ENCODE results near the gene NRL.
A peak's percentile ranks its signal among the peaks of the same experiment; 100 is the strongest.

NRL gene

DNA sequence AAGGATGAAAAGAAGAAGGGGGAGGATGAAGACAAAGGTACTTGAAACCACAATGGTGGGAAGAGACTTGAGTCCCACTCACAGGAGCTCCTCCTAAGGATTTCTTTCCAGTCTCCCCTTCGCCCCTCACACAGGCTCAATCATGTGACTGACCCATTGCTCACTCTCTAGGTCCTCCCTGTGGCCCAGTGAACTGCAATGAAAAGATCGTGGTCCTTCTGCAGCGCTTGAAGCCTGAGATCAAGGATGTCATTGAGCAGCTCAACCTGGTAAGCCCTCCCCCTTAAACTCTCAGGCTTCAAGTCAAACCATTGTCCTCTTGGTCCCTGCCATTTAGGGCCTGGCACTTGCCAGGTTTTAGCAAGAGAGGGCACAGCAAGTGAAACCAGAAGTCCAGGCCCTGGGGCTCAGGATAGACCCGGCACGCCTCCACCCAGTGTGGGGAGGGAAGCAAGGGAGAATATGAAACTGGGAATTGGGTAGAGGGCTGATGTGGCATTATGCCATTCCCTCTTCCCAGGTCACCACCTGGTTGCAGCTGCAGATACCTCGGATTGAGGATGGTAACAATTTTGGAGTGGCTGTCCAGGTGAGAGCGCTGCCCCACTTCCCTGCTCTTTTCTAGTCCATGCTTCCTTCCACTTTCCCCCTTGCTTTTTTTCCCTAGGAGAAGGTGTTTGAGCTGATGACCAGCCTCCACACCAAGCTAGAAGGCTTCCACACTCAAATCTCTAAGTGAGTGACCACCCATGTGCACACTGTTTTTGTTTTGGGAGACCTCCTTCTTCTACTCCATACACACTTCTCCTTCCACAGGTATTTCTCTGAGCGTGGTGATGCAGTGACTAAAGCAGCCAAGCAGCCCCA, 23.0 kb upstream of the NRL start:
- TF ChIP-seq GATA2 (IDR thresholded peaks at IDR 0.05; ENCODE audit: low read depth, low read length) (no peak), GATA3 (IDR thresholded peaks at IDR 0.05; ENCODE audit: low read depth, low read length) (no peak)

DNA sequence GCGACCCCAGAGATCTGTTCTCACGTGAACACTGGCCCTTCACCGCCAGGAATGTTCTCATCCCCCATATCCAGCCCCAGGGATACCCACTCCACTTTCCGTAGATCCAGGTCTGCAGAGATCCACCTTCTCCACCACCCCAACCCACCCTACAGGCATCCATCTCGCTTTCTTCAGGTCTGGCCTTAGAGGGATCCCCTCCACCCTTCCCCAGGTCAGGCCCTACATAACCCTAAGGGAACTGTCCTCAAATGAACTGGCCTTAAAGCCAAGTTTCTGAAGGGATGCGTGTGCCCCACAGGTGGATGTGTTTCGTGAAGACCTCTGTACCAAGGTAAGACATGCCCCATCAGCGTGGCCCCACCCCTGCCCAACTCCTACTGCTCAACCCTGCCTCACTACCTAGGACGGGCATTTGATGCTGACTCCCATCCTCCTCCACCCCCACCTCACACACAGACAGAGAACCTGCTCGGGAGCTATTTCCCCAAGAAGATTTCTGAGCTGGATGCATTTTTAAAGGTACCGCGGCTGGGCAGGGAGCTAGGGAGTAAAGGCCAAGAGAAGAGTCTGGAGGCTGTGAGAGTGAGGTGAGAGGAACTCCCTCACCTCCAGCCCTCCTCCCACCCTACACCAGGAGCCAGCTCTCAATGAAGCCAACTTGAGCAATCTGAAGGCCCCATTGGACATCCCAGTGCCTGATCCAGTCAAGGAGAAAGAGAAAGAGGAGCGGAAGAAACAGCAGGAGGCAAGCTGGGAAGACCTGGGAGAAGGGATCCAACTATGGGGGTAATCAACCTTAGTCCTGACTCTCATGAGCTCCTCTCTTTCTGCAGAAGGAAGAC, 22.2 kb upstream of the NRL start:
- TF ChIP-seq GATA3 (IDR thresholded peaks at IDR 0.05; ENCODE audit: low read depth, low read length) (no peak), GATA2 (IDR thresholded peaks at IDR 0.05; ENCODE audit: low read depth, low read length) (no peak)

- TF ChIP-seq GATA3 (IDR thresholded peaks at IDR 0.05; ENCODE audit: low read depth, low read length) (no peak), GATA2 (IDR thresholded peaks at IDR 0.05; ENCODE audit: low read depth, low read length) (no peak)
These were observed 21.3 kb upstream of the NRL start, which contains the start of gene PSME1 for GRCh38 chr14:24135834-24136683. Gene PSME1, plus strand, starts transcription at chr14:24136194. Its CDS starts 69 bp downstream, at chr14:24136263.

DNA sequence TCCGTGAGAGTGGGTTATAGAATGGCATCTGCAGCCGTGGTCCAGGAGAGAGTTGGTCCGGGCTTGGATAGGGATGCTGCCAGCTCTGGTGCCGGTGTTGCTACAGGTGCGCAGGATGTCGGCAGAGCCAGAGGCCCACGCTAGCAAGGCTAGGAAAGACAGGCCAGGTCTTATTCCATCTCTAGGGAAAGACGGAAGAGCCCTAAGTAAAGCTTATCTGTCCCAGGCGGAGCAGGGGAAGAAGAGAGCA, 20.8 kb upstream of the NRL start:
- TF ChIP-seq GATA3 (IDR thresholded peaks at IDR 0.05; ENCODE audit: low read depth, low read length) (no peak), GATA2 (IDR thresholded peaks at IDR 0.05; ENCODE audit: low read depth, low read length) (no peak)

DNA sequence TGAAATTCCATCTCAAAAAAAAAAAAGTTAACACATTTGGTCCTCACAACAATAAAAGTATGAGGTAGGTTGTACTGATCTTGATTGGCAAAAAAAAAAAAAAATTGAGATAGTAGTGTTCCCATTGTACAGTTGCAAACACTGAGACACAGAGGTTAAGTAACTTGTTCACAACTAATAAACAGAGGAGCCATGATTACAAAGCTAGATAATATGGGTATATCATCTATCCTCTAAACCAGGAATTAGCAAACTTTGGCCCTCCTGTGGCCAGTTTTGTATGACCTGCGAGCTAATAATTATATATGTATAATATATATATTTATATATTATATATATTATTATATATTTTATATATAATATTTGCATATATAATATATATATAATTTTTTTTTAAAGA, 19.0 kb upstream of the NRL start:
- TF ChIP-seq GATA2 (IDR thresholded peaks at IDR 0.05; ENCODE audit: low read depth, low read length) (no peak), GATA3 (IDR thresholded peaks at IDR 0.05; ENCODE audit: low read depth, low read length) (no peak)

DNA sequence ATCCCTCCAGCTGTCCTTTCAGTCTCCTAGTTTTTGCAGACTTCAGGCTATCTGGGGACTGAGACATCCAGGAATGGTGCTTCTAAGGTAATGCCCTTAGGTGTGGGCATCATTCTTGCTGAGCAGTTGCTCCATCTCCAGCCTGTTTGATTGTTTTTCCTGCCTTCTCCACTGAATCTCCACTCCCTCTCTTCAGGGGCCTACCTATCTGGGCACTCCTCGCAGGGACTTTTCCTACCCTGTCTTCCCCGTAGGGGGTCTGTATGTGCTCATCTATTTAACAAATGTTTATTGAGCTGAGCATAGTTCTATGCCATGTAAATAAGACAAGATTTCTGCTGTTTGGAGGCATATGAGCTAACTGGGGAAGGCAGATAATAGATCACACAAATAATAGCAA, 18.2 kb upstream of the NRL start:
- TF ChIP-seq GATA2 (IDR thresholded peaks at IDR 0.05; ENCODE audit: low read depth, low read length) (no peak), GATA3 (IDR thresholded peaks at IDR 0.05; ENCODE audit: low read depth, low read length) (no peak)

DNA sequence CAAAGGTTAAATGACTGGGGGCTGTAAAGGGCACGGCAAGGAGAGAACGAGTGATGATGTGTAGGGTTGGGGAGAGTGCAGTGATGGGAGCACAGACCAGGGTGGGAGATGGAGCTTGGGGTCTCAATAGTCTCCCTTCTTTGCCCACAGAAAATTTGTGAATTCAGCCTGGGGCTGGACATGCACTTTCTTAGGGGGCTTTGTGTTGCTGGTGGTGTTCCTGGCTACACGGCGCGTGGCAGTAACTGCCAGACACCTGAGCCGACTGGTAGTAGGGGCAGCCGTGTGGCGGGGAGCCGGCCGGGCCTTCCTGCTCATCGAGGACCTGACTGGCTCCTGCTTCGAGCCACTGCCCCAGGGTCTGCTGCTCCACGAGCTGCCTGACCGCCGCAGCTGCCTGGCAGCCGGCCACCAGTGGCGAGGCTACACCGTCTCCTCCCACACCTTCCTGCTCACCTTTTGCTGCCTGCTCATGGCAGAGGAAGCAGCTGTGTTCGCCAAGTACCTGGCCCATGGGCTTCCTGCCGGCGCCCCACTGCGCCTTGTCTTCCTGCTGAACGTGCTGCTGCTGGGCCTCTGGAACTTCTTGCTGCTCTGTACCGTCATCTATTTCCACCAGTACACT, 17.4 kb upstream of the NRL start:
- no peak for TF ChIP-seq GATA2 (IDR thresholded peaks at IDR 0.05; ENCODE audit: low read depth, low read length)
- no peak for TF ChIP-seq GATA3 (IDR thresholded peaks at IDR 0.05; ENCODE audit: low read depth, low read length)

DNA sequence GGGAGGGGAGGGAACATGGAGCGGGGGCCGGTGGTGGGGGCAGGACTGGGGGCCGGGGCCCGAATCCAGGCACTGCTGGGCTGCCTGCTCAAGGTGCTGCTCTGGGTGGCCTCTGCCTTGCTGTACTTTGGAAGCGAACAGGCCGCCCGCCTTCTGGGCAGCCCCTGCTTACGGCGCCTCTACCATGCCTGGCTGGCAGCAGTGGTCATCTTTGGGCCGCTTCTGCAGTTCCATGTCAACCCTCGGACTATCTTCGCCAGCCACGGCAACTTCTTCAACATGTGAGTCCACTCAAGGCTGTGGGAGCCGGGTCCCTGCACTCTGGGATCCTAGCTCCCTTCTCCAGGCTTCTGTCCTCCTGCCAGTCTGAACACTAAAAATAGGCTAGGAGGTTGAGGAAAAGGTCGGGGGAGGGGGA, 16.8 kb upstream of the NRL start:
- TF ChIP-seq GATA3 (IDR thresholded peaks at IDR 0.05; ENCODE audit: low read depth, low read length) (no peak), GATA2 (IDR thresholded peaks at IDR 0.05; ENCODE audit: low read depth, low read length) (no peak)

GRCh38 chr14:24130717-24131548, 16.2 kb upstream of the NRL start:
- TF ChIP-seq GATA3 (IDR thresholded peaks at IDR 0.05; ENCODE audit: low read depth, low read length) = no peak
- peak; percentile 60 for TF ChIP-seq GATA2 (IDR thresholded peaks at IDR 0.05; ENCODE audit: low read depth, low read length)

DNA sequence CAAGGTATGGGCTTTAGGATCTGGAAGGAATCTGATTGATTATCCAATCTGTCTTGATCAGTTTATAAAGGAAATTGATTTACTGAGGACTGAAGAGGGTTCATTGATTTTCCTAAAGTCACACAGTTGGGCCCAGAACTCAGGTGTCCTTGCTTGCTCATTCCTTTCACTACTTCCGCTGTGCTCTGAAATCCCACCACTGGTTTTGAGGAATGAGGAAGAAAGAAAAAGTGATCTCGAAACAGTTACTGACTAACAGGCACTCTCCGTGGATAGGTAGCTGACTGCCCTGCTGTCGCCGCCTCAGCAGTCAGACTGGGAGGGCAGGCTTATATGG, 15.6 kb upstream of the NRL start, which contains the start of gene FITM1:
Gene FITM1 (plus strand): TSS at position 280 of the 337 bp plus-strand sequence. CDS start 905 bp downstream, outside the sequence.
- TF ChIP-seq GATA3 (IDR thresholded peaks at IDR 0.05; ENCODE audit: low read depth, low read length) (no peak), GATA2 (IDR thresholded peaks at IDR 0.05; ENCODE audit: low read depth, low read length) (no peak)

DNA sequence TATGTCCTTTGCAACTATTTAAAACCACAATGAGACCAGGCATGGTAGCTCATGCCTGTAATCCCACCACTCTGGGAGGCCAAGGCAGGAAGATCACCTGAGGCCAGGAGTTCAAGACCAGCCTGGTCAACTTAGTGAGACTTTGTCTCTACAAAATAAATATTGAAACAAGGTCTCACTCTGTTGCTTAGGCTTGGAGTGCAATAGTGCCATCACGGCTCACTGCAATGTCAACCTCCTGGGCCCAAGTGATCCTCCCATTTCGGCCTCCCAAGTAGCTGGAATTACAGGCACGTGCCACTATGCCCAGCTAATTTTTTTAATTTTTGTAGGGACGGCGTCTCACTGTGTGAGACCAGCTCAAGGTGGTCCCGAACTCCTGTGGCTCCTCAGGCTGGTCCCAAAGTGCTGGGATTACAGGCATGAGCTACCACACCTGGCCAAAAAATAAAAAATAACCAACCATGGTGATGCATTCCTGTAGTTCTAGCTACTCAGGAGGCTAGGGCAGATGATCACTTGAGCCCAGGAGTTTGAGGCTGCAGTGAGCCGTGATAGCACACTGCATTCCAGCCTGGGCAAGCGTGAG, 14.8 kb upstream of the NRL start:
- no peak for TF ChIP-seq GATA3 (IDR thresholded peaks at IDR 0.05; ENCODE audit: low read depth, low read length)
- no peak for TF ChIP-seq GATA2 (IDR thresholded peaks at IDR 0.05; ENCODE audit: low read depth, low read length)

- no peak for TF ChIP-seq GATA3 (IDR thresholded peaks at IDR 0.05; ENCODE audit: low read depth, low read length)
- no peak for TF ChIP-seq GATA2 (IDR thresholded peaks at IDR 0.05; ENCODE audit: low read depth, low read length)
These were observed 12.9 kb upstream of the NRL start for GRCh38 chr14:24127673-24128072.

All from SH-SY5Y (cell line).